ENCODE results near the gene PHACTR3.

DNA sequence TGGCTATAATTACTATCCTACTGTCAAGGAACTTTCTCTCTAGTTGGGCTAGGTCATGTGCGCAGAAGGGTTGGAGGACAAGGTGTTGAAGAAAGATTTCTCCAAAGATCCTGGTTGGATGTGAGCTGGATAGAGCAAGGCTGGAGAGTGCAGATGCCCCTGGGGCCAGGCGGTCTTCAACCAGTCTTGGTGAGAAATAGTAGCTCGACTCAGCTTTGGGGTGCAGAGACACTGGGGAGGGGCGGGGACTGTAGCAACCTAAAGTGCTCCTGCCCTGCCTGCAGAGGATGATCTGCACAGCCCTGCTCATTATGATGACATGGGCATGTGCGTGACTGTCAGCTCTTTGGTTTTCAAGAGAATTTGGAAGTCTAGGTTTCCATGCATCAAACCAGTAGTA, 35.9 kb downstream of the PHACTR3 start:
- TF ChIP-seq, protein P1, sequence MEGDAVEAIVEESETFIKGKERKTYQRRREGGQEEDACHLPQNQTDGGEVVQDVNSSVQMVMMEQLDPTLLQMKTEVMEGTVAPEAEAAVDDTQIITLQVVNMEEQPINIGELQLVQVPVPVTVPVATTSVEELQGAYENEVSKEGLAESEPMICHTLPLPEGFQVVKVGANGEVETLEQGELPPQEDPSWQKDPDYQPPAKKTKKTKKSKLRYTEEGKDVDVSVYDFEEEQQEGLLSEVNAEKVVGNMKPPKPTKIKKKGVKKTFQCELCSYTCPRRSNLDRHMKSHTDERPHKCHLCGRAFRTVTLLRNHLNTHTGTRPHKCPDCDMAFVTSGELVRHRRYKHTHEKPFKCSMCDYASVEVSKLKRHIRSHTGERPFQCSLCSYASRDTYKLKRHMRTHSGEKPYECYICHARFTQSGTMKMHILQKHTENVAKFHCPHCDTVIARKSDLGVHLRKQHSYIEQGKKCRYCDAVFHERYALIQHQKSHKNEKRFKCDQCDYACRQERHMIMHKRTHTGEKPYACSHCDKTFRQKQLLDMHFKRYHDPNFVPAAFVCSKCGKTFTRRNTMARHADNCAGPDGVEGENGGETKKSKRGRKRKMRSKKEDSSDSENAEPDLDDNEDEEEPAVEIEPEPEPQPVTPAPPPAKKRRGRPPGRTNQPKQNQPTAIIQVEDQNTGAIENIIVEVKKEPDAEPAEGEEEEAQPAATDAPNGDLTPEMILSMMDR (IDR thresholded peaks at IDR 0.05; ENCODE audit: low read length) = no peak
- TF ChIP-seq EZH2 (optimal IDR thresholded peaks at IDR 0.05; ENCODE audit: low read depth, low read length) (no peak), EZH2phosphoT487 (IDR thresholded peaks at IDR 0.05; ENCODE audit: low read length) (no peak)

Measured in MM.1S (cell line).